ENCODE measurements around the gene IL4I1. TPM values are rescaled to one million over a fixed set of nuclear protein-coding genes. Genes with fewer than 3 reads are reported as not detected.
"Not testable (repeated sequence)": the region's sequence is repeated elsewhere in the genome, so short reads cannot be mapped to it uniquely, and the experiment has no call there.

The IL4I1 gene
- total RNA-seq (10 to 100 TPM in 2 of 9 donors, under 1 TPM in 4, not detected in 3; 0.27 to 21.6 (median 0.64) TPM), polyA plus RNA-seq (under 1 TPM in 1 of 2 donors, not detected in 1; 0.30 TPM)
- long read RNA-seq, donor 1, partial matches to known transcripts = 0 of 2 reads
- long read RNA-seq, donor 1, other reads (novel, unspliced or antisense) = 0 of 2 reads
- long read RNA-seq, donor 2, partial matches to known transcripts = 1 of 3 reads
- long read RNA-seq, donor 2, other reads (novel, unspliced or antisense) = 0 of 3 reads
- long read RNA-seq, donor 3, partial matches to known transcripts = 0 of 2 reads
- long read RNA-seq, donor 3, other reads (novel, unspliced or antisense) = 2 of 2 reads

GRCh38 chr19:49896863-49897621, at the start of gene IL4I1:
Gene IL4I1 (minus strand): TSS chr19:49896887. CDS start chr19:49896160, 727 bp downstream.
- Histone ChIP-seq H3K4me1 (peaks cover 0 to 23% (median 6%) of the 10 kb centered on the region in 12 donors), H3K27me3 (peaks cover 0 to 4% (median 0%) of the 10 kb centered on the region in 9 donors), H3K36me3 (no peaks in the 10 kb centered on the region), H3K4me3 (peak within 1 kb of the TSS in 6 of 12 donors; percentile 11 to 35 (median 13)), H3K27ac (peak within 1 kb of the TSS in 10 of 12 donors; percentile 28 to 89 (median 46)), H3K9me3 (no peaks in the 10 kb centered on the region)
- 34 to 48% (median 38%) methylated on average over 18 to 20 of the region's 20 CpGs for WGBS, 4 donors
- TF ChIP-seq POLR2A (IDR thresholded peaks at IDR 0.05) (no peak), CTCF (IDR thresholded peaks at IDR 0.05) (no peak)
- ATAC-seq (peak; percentile 9 to 65 (median 34)), DNase-seq (peak in 4 of 5 donors; percentile 46 to 73 (median 59))
- intact Hi-C loops (cut with DNase I) = no loop called here

- peaks cover 0 to 18% (median 0%) of the 10 kb centered on the region in 9 donors for H3K27me3 ChIP-seq
- H3K4me3 ChIP-seq = no peak overlapping the region
- H3K27ac ChIP-seq = no peak overlapping the region
- 81 to 87% (median 85%) methylated on average over 8 of the region's 8 CpGs for WGBS, 4 donors
- intact Hi-C loops (cut with DNase I) = no loop called here
- H3K9me3 ChIP-seq = peaks cover 0 to 4% (median 0%) of the 10 kb centered on the region in 12 donors
- ATAC-seq = no peak
- H3K4me1 ChIP-seq = peaks cover 0 to 5% (median 0%) of the 10 kb centered on the region in 12 donors
- TF ChIP-seq POLR2A (IDR thresholded peaks at IDR 0.05) (no peak), CTCF (IDR thresholded peaks at IDR 0.05) (no peak)
- H3K36me3 ChIP-seq = no peaks in the 10 kb centered on the region
- DNase-seq = no peak
Observed at GRCh38 chr19:49946415-49946814, 49.7 kb upstream of the IL4I1 start.

GRCh38 chr19:49944567-49944966, 47.9 kb upstream of the IL4I1 start:
- intact Hi-C loops (cut with DNase I); H3K36me3 ChIP-seq; H3K4me1 ChIP-seq; DNase-seq; H3K4me3 ChIP-seq; ATAC-seq; H3K9me3 ChIP-seq: not testable (repeated sequence)
- H3K27me3 ChIP-seq = peaks cover 0 to 18% (median 0%) of the 10 kb centered on the region in 9 donors
- H3K27ac ChIP-seq = peak overlapping the region in 1 of 12 donors; percentile 52
- 82 to 86% (median 84%) methylated on average over 5 of the region's 5 CpGs for WGBS, 4 donors

- Histone ChIP-seq H3K9me3 (no peaks in the 10 kb centered on the region), H3K27ac (no peak overlapping the region), H3K4me3 (no peak overlapping the region), H3K4me1 (peaks cover 0 to 14% (median 4%) of the 10 kb centered on the region in 12 donors), H3K36me3 (no peaks in the 10 kb centered on the region), H3K27me3 (peaks cover 0 to 7% (median 0%) of the 10 kb centered on the region in 9 donors)
- DNase-seq (no peak), ATAC-seq (no peak)
- 90 to 97% (median 93%) methylated on average over 5 of the region's 5 CpGs for WGBS, 4 donors
- intact Hi-C loops (cut with DNase I) = loop anchor here in 1 of 10 donors (2.0 kb wide), 1 partner anchor 42 kb away; no protein-coding TSS in a partner anchor
- no peak for TF ChIP-seq POLR2A (IDR thresholded peaks at IDR 0.05)
- no peak for TF ChIP-seq CTCF (IDR thresholded peaks at IDR 0.05)
Observed at GRCh38 chr19:49940482-49940791, 43.8 kb upstream of the IL4I1 start.
